Measurements from ENCODE around the gene MFNG.

The MFNG gene

DNA sequence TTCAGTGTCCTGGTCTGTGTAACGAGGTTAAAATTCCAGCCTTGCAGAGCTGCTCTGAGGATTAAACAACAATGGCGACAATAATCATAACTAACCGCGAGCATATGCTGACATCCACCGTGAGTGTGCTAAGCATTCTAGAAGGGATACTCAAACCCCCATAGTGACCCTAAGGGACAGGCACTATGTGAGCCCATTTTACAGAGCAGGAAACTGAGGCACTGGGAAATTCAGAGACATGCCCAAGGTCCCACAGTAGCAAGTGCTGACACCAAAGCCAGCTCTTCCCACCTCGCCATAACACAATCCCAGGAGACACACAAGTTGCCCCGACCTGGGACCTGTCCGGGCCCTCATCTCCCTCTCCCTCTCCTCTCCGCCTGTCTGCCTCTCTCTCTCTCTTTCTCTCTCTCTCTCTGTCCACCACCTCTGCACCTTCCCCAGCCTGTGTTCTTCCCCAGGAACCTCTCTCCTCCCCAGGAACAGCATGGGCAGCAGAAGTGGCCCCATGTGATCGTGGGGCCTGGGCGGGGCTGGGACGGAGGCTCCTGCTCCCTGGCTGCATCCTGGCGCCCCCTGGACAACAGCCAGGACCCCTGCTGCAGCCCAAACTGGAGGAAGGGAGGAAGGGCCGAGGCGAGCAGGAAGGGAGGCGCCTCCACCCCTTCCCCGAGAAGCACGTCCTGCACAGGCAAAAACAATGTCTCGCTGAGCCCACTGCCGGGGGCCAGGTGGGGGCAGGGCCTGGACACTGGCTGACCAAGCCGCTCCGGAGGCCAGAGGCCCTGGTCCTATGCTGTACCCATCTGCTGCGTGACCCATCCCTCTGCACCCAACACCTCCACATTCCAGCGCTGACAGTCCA is 14.8 kb upstream of the MFNG start:
- DNase-seq (ENCODE audit: low read depth), result peak; percentile 57
- TF ChIP-seq CTCF (conservative IDR thresholded peaks at IDR 0.05; ENCODE audit: low read depth, low read length), result no peak
- H3K4me3 ChIP-seq (ENCODE audit: low read depth, low read length), result no peak overlapping the region

- TF ChIP-seq CTCF (conservative IDR thresholded peaks at IDR 0.05; ENCODE audit: low read depth, low read length), result no peak
- no peak overlapping the region for H3K4me3 ChIP-seq (ENCODE audit: low read depth, low read length)
- no peak for DNase-seq (ENCODE audit: low read depth)
Observed at GRCh38 chr22:37499789-37500540, 13.8 kb upstream of the MFNG start.

GRCh38 chr22:37499027-37499707 is 13.0 kb upstream of the MFNG start:
- H3K4me3 ChIP-seq (ENCODE audit: low read depth, low read length), result no peak overlapping the region
- DNase-seq (ENCODE audit: low read depth), result peak; percentile 80
- no peak for TF ChIP-seq CTCF (conservative IDR thresholded peaks at IDR 0.05; ENCODE audit: low read depth, low read length)

DNA sequence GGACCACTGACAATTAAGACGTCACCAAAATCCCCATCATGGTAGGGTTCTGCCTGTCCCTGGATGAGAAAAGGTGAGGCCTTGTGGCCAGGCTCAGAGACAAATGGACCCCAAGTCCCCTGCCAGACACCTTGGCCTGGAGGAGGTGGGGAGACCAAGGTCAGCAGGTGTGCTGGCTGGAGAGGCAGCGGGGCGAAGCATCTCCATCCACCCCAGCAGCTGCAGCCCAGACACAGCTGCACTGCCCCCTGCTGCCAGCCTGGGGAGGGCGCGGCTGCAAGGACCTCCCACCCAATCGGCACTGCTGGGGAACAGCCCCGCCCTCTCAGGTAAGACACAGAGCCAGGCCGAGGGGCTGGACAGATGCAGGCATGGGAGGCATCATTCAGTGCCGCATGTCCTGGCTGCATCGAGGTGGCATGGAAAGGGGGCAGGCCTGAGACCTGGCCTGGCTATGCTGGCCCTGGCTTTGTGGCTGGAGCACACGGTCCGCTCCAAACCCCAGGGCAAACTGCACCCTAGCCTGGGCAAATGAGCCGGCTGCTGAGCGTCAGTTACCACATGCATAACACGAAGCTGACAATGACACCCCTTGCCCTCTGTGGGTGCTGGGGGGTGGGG is 12.2 kb upstream of the MFNG start:
- H3K4me3 ChIP-seq (ENCODE audit: low read depth, low read length), result no peak overlapping the region
- TF ChIP-seq CTCF (conservative IDR thresholded peaks at IDR 0.05; ENCODE audit: low read depth, low read length), result peak; percentile 58
- peak; percentile 19 for DNase-seq (ENCODE audit: low read depth)

DNA sequence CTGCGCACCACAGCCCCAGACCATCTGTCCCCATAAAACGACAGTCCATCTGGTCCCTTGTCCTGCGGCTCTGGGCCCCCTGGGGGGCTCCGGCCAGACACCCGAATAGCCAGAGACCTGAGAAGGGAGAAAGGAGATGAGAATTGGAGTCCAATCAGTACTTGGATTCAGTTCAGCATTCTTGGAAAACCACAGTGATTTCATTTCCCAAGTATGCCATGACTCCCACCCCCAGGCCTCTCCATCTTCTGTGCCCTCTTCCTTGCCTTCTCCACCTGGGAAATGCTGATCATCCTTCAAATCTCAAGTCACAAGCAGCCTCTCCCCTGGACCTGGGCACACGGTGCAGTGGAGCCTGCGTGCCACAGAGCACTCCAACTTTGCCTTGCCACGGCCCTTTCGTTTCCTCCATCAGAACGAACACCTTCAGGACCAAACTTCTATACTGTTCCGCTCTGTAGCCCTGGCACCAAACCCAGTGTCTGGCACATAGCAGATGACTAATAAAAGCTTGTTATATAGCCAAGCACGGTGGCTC is 10.9 kb upstream of the MFNG start:
- no peak for TF ChIP-seq CTCF (conservative IDR thresholded peaks at IDR 0.05; ENCODE audit: low read depth, low read length)
- no peak overlapping the region for H3K4me3 ChIP-seq (ENCODE audit: low read depth, low read length)
- DNase-seq (ENCODE audit: low read depth), result peak; percentile 90

DNA sequence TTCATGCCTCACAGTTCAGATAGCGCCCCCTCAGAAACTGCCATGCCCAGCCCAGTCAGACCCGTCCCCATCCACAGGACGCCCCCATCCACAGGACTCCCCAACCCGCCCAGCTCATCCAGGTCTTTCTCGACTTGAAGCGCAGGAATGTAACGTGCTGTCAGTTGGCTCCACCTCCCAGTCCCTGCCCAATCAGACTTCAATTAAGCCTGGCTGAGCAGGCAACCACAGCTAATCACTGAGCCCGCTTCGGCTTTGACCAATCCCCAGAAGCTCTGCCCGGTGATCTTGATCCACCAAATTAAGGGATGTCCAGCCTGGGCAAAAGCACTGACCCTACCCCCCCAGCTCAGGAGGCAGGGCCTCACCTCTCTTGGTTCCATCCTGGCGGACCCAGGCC is 10.5 kb upstream of the MFNG start:
- no peak for TF ChIP-seq CTCF (conservative IDR thresholded peaks at IDR 0.05; ENCODE audit: low read depth, low read length)
- no peak overlapping the region for H3K4me3 ChIP-seq (ENCODE audit: low read depth, low read length)
- DNase-seq (ENCODE audit: low read depth), result peak; percentile 69
